ENCODE data around the gene POLQ. TPM values are rescaled to one million over a fixed set of nuclear protein-coding genes. Genes with fewer than 3 reads are reported as not detected.

POLQ gene
- total RNA-seq, 1 experiment from 2014 or later: 12.3 TPM

DNA sequence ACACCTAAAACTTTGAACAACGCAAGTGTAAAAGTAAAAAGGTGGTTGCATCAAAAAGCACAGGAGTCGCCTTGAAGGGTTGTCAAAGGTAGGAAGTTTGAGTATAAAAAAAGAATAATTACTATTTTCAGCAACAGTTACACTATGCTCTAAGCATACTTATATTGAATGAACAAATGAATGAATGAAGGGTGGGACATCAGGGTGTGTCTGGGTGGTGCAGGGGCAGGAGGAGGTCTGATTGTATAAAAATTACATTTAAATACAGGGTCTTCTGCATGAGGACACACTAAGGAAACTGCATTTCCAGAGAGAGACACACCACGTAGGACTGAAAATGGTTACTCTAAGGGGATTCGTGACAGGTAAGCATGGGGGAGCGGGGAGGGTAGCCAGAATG lies 21.9 kb upstream of the POLQ start, which contains the start of gene ARGFX (continued):
- TF ChIP-seq, protein P1, sequence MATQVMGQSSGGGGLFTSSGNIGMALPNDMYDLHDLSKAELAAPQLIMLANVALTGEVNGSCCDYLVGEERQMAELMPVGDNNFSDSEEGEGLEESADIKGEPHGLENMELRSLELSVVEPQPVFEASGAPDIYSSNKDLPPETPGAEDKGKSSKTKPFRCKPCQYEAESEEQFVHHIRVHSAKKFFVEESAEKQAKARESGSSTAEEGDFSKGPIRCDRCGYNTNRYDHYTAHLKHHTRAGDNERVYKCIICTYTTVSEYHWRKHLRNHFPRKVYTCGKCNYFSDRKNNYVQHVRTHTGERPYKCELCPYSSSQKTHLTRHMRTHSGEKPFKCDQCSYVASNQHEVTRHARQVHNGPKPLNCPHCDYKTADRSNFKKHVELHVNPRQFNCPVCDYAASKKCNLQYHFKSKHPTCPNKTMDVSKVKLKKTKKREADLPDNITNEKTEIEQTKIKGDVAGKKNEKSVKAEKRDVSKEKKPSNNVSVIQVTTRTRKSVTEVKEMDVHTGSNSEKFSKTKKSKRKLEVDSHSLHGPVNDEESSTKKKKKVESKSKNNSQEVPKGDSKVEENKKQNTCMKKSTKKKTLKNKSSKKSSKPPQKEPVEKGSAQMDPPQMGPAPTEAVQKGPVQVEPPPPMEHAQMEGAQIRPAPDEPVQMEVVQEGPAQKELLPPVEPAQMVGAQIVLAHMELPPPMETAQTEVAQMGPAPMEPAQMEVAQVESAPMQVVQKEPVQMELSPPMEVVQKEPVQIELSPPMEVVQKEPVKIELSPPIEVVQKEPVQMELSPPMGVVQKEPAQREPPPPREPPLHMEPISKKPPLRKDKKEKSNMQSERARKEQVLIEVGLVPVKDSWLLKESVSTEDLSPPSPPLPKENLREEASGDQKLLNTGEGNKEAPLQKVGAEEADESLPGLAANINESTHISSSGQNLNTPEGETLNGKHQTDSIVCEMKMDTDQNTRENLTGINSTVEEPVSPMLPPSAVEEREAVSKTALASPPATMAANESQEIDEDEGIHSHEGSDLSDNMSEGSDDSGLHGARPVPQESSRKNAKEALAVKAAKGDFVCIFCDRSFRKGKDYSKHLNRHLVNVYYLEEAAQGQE (IDR thresholded peaks at IDR 0.05; ENCODE audit: low read depth): no peak
- no peak for TF ChIP-seq POLR2A (IDR thresholded peaks at IDR 0.05; ENCODE audit: borderline replicate concordance, extremely low read depth, insufficient read depth, insufficient read length)
- TF ChIP-seq FOSL1 (IDR thresholded peaks at IDR 0.05; ENCODE audit: low read depth): no peak
- TF ChIP-seq, protein P2, sequence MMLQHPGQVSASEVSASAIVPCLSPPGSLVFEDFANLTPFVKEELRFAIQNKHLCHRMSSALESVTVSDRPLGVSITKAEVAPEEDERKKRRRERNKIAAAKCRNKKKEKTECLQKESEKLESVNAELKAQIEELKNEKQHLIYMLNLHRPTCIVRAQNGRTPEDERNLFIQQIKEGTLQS (IDR thresholded peaks at IDR 0.05): no peak
- no peak for TF ChIP-seq ELF1 (IDR thresholded peaks at IDR 0.05; ENCODE audit: borderline replicate concordance, low read depth)
- TF ChIP-seq, protein P3, sequence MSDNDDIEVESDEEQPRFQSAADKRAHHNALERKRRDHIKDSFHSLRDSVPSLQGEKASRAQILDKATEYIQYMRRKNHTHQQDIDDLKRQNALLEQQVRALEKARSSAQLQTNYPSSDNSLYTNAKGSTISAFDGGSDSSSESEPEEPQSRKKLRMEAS (IDR thresholded peaks at IDR 0.05): no peak
- no peak for TF ChIP-seq CEBPB (IDR thresholded peaks at IDR 0.05; ENCODE audit: low read depth)
- no peak for TF ChIP-seq SRF (IDR thresholded peaks at IDR 0.05; ENCODE audit: low read depth)
- no peak for TF ChIP-seq EGR1 (IDR thresholded peaks at IDR 0.05; ENCODE audit: low read depth)

DNA sequence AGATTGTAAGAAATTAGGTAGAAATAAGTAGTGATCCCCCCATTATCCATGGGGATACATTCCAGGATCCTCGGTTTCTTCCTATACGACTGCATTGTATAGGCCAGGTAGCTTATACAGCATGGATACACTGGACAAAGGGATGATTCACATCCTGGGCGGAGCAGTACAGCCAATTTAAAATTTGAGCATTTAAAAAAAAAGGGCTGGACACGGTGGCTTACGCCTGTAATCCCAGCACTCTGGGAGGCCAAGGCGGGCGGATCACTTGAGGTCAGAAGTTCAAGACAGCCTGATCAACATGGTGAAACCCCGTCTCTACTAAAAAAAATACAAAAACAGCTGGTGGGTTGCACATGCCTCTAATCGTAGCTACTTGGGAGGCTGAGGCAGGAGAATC lies 21.0 kb upstream of the POLQ start:
- CTCF ChIA-PET: no interaction called here

More for the DNA sequence above, 21.0 kb upstream of the POLQ start:
- DNase-seq (ENCODE audit: low read depth, low spot score) (no peak), ATAC-seq (peak; percentile 32; the same call in 1 of the 2 replicates)
- ChIA-PET POLR2A (no interaction called here), RAD21 (ENCODE audit: low non-redundant PET in 1 of 2, low total read pairs in 2 of 2, uncharacterized antibody in 2 of 2, unreplicated experiment in 2 of 2) (no interaction called here)
- Histone ChIP-seq H3K4me1 (ENCODE audit: control insufficient read depth in 1 of 2, insufficient read depth in 2 of 2, low read length in 2 of 2) (peaks cover 4 to 9% of the 10 kb centered on the region in 2 experiments; a peak in 2 of 4 replicates), H3K9ac (ENCODE audit: low read length) (no peak overlapping the region), H2AFZ (ENCODE audit: low read depth, low read length, poor library complexity, severe bottlenecking) (peak overlapping the region; percentile 35), H3K27me3 (ENCODE audit: insufficient read depth, low read length) (no peaks in the 10 kb centered on the region), H3K27ac (ENCODE audit: low read depth, low read length) (no peak overlapping the region), H3K4me3 (replicated peaks in 1 of 2; ENCODE audit: low read depth in 1 of 2, low read length in 2 of 2) (no peak overlapping the region), H3K79me2 (ENCODE audit: insufficient read depth, low read length) (no peaks in the 10 kb centered on the region), H3K36me3 (ENCODE audit: control insufficient read depth in 1 of 2, insufficient read depth in 2 of 2, low read length in 2 of 2) (no peaks in the 10 kb centered on the region), H3K9me2 (ENCODE audit: insufficient read depth) (no peaks in the 10 kb centered on the region), H3K4me2 (ENCODE audit: low read length) (peak overlapping the region; percentile 28; the same call in 1 of the 2 replicates), H3K9me3 (ENCODE audit: control insufficient read depth in 1 of 2, insufficient read depth in 1 of 2, low read depth in 1 of 2, low read length in 2 of 2) (no peaks in the 10 kb centered on the region), H4K20me1 (ENCODE audit: insufficient read depth) (no peaks in the 10 kb centered on the region)
- intact Hi-C loops (cut with micrococcal nuclease): no loop called here
- BruUV-seq (replicated peaks): no TSS peak
- no peak for TF ChIP-seq POLR2A (IDR thresholded peaks at IDR 0.05; ENCODE audit: borderline replicate concordance, extremely low read depth, insufficient read depth, insufficient read length)
- no peak for TF ChIP-seq SRF (IDR thresholded peaks at IDR 0.05; ENCODE audit: low read depth)
- TF ChIP-seq EZH2phosphoT487 (IDR thresholded peaks at IDR 0.05; ENCODE audit: borderline replicate concordance): no peak
- TF ChIP-seq, protein P4, sequence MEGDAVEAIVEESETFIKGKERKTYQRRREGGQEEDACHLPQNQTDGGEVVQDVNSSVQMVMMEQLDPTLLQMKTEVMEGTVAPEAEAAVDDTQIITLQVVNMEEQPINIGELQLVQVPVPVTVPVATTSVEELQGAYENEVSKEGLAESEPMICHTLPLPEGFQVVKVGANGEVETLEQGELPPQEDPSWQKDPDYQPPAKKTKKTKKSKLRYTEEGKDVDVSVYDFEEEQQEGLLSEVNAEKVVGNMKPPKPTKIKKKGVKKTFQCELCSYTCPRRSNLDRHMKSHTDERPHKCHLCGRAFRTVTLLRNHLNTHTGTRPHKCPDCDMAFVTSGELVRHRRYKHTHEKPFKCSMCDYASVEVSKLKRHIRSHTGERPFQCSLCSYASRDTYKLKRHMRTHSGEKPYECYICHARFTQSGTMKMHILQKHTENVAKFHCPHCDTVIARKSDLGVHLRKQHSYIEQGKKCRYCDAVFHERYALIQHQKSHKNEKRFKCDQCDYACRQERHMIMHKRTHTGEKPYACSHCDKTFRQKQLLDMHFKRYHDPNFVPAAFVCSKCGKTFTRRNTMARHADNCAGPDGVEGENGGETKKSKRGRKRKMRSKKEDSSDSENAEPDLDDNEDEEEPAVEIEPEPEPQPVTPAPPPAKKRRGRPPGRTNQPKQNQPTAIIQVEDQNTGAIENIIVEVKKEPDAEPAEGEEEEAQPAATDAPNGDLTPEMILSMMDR (IDR thresholded peaks at IDR 0.05 in 2 of 3, conservative IDR thresholded peaks at IDR 0.05 in 1 of 3; ENCODE audit: borderline replicate concordance in 1 of 3, insufficient read depth in 1 of 3, low read depth in 2 of 3, low read length in 2 of 3): no peak
- TF ChIP-seq, protein P3 (IDR thresholded peaks at IDR 0.05): no peak
- TF ChIP-seq, protein P1 (IDR thresholded peaks at IDR 0.05; ENCODE audit: low read depth): no peak
- no peak for TF ChIP-seq JUND (IDR thresholded peaks at IDR 0.05)
- no peak for TF ChIP-seq ZFX (IDR thresholded peaks at IDR 0.05)
- no peak for TF ChIP-seq EGR1 (IDR thresholded peaks at IDR 0.05; ENCODE audit: low read depth)
- no peak for TF ChIP-seq YY1 (IDR thresholded peaks at IDR 0.05; ENCODE audit: extremely low read depth, insufficient replicate concordance, low read depth, low read length)
